Muscle of back (tissue), 11 donors: ENCODE measurements around the gene FYCO1. TPM values are rescaled to one million over a fixed set of nuclear protein-coding genes. Genes with fewer than 3 reads are reported as not detected.

Source experiments
- DNase-seq, 3 donors: peaks; one replicate each; pipeline versions ENCODE4 v3.0.0 to v3.0.0-alpha.2; 2013
- polyA plus RNA-seq, 10 donors: library from polyadenylated mRNA; unstranded; fragments of 120-200 nt; gene quantifications; one replicate each; pipeline ENCODE4 v1.2.1, GENCODE V29; 2013; ENCODE audit not compliant: insufficient read length in 10 of 10

The FYCO1 gene
- polyA plus RNA-seq, 10 donors: 23.2 to 39.4 (median 30.1) TPM

- DNase-seq: no peak
Observed at GRCh38 chr3:45890405-45890804, 105.2 kb downstream of the FYCO1 start.

GRCh38 chr3:45889337-45889736, 106.3 kb downstream of the FYCO1 start:
- no peak for DNase-seq

GRCh38 chr3:45887759-45888511, 107.7 kb downstream of the FYCO1 start:
- no peak for DNase-seq

- DNase-seq: no peak
Observed at GRCh38 chr3:45887285-45887684, 108.3 kb downstream of the FYCO1 start.

- DNase-seq: no peak
Observed at GRCh38 chr3:45885979-45886705, 109.5 kb downstream of the FYCO1 start, which contains the start of gene CCR9. TSS of gene CCR9 (plus strand) at chr3:45886543. CDS start at chr3:45894934, 8,391 bp downstream.

GRCh38 chr3:45884368-45885201, 111.0 kb downstream of the FYCO1 start:
- no peak for DNase-seq

GRCh38 chr3:45881078-45882022, 114.3 kb downstream of the FYCO1 start:
- no peak for DNase-seq

- no peak for DNase-seq
Observed at GRCh38 chr3:45880725-45881077, 114.9 kb downstream of the FYCO1 start.

GRCh38 chr3:45878124-45878523, 117.5 kb downstream of the FYCO1 start:
- no peak for DNase-seq

GRCh38 chr3:45874677-45875346, 120.8 kb downstream of the FYCO1 start:
- no peak for DNase-seq

GRCh38 chr3:45873638-45874037, 122.0 kb downstream of the FYCO1 start:
- DNase-seq: no peak

- DNase-seq: no peak
Observed at GRCh38 chr3:45873036-45873435, 122.6 kb downstream of the FYCO1 start.

- DNase-seq: no peak
Observed at GRCh38 chr3:45872569-45872968, 123.1 kb downstream of the FYCO1 start.

- DNase-seq: no peak
Observed at GRCh38 chr3:45871780-45872179, 123.8 kb downstream of the FYCO1 start.

GRCh38 chr3:45870099-45870498, 125.5 kb downstream of the FYCO1 start:
- no peak for DNase-seq

GRCh38 chr3:45869638-45870037, 126.0 kb downstream of the FYCO1 start:
- no peak for DNase-seq

- no peak for DNase-seq
Observed at GRCh38 chr3:45868650-45869049, 127.0 kb downstream of the FYCO1 start.

GRCh38 chr3:45868213-45868612, 127.4 kb downstream of the FYCO1 start:
- DNase-seq: no peak
